IMR-90 (cell line): ENCODE measurements around the gene OXER1. TPM values are rescaled to one million over a fixed set of nuclear protein-coding genes. Genes with fewer than 3 reads are reported as not detected.

Experiments
- ATAC-seq: fragments of 200-7000 bp; cut with Tn5 transposase; 2 replicates; pipeline ENCODE4 v1.9.1; 2020; ENCODE audit warnings: low read depth, mild to moderate bottlenecking, moderate library complexity
- BruUV-seq: library from RNA; stranded (reverse); fragments of 400-500 nt; replicated peaks from 2 replicates; lab custom pipeline; 2021; lab: Mats Ljungman, UMichigan
- CTCF ChIA-PET: fragments of 300-600 bp; formaldehyde crosslinking; extraction: SDS; loops from one replicate; lab custom pipeline; 2021; ENCODE audit warnings: antibody characterized with exemption; lab: Yijun Ruan, JAX
- POLR2A ChIA-PET: fragments of 300-600 bp; sonication (Branson Sonifier 250); formaldehyde crosslinking; loops from one replicate; lab custom pipeline; 2022; ENCODE audit warnings: antibody characterized with exemption; ENCODE audit not compliant: unreplicated experiment; lab: Charles Lee
- DNase-seq: peaks from one replicate; pipeline ENCODE4 v3.0.0; 2013
- H2AFZ ChIP-seq: replicated peaks from 2 replicates; pipeline ENCODE3; 2013; ENCODE audit warnings: low read length, mild to moderate bottlenecking; ENCODE audit not compliant: poor library complexity
- H2AK5ac ChIP-seq: 2 replicates; pipeline ENCODE4 v1.6.1; 2013; ENCODE audit warnings: low read depth, low read length, inconsistent platforms
- H2AK9ac ChIP-seq: replicated peaks from 2 replicates; pipeline ENCODE3; 2013; ENCODE audit warnings: mild to moderate bottlenecking, low read depth, low read length, moderate library complexity; ENCODE audit not compliant: poor library complexity
- H2BK120ac ChIP-seq: 2 replicates; pipeline ENCODE4 v1.6.1; 2013; ENCODE audit warnings: low read depth, low read length, inconsistent platforms
- H2BK15ac ChIP-seq: 3 replicates; pipeline ENCODE4 v1.6.1; 2013; ENCODE audit warnings: low read depth, low read length, inconsistent platforms
- H2BK20ac ChIP-seq: 2 replicates; pipeline ENCODE4 v1.6.1; 2013; ENCODE audit warnings: low read depth, mild to moderate bottlenecking, inconsistent platforms, low read length, moderate library complexity
- H2BK5ac ChIP-seq: 2 replicates; pipeline ENCODE4 v1.6.1; 2013; ENCODE audit warnings: mild to moderate bottlenecking, low read depth, low read length, inconsistent platforms; ENCODE audit not compliant: poor library complexity, severe bottlenecking
- H3K14ac ChIP-seq: replicated peaks from 2 replicates; pipeline ENCODE4 v1.6.1; 2013; ENCODE audit warnings: low read depth, low read length, inconsistent platforms
- H3K18ac ChIP-seq: 2 replicates; pipeline ENCODE4 v1.6.1; 2013; ENCODE audit warnings: low read depth, low read length, control low read depth
- H3K23ac ChIP-seq: 2 replicates; pipeline ENCODE4 v1.6.1; 2013; ENCODE audit warnings: low read depth, low read length, inconsistent platforms
- H3K27ac ChIP-seq: 2 replicates; pipeline ENCODE4 v1.5.1; 2013; ENCODE audit warnings: mild to moderate bottlenecking, control low read depth, low read length; ENCODE audit not compliant: insufficient read depth
- H3K27me3 ChIP-seq: 2 replicates; pipeline ENCODE4 v1.6.1; 2013; ENCODE audit warnings: low read length; ENCODE audit not compliant: control insufficient read depth, insufficient read depth
- H3K36me3 ChIP-seq: 2 replicates; pipeline ENCODE4 v1.6.1; 2013; ENCODE audit warnings: low read length, mixed read lengths; ENCODE audit not compliant: control insufficient read depth, insufficient read depth
- H3K4ac ChIP-seq: 2 replicates; pipeline ENCODE4 v1.6.1; 2013; ENCODE audit warnings: low read depth, low read length, inconsistent platforms
- H3K4me1 ChIP-seq: 2 replicates; pipeline ENCODE4 v1.6.1; 2013; ENCODE audit warnings: low read length, mixed read lengths; ENCODE audit not compliant: control insufficient read depth, insufficient read depth
- H3K4me2 ChIP-seq: 2 replicates; pipeline ENCODE4 v1.6.1; 2013; ENCODE audit warnings: low read depth, mild to moderate bottlenecking, control low read depth, low read length, moderate library complexity
- H3K4me3 ChIP-seq: 2 replicates; pipeline ENCODE4 v1.5.1; 2013; ENCODE audit warnings: low read depth, mild to moderate bottlenecking, control low read depth, low read length, moderate library complexity; ENCODE audit not compliant: insufficient read depth
- H3K56ac ChIP-seq: 2 replicates; pipeline ENCODE4 v1.6.1; 2013; ENCODE audit warnings: low read length, inconsistent platforms; ENCODE audit not compliant: insufficient read depth; ENCODE audit errors: extremely low read depth
- H3K79me1 ChIP-seq, 2 experiments: 2 replicates each; pipeline ENCODE4 v1.6.1; 2013; ENCODE audit warnings: low read length in 2 of 2, inconsistent platforms in 1 of 2, low read depth in 1 of 2
- H3K9ac ChIP-seq: 2 replicates; pipeline ENCODE4 v1.6.1; 2013; ENCODE audit warnings: low read depth, low read length, control low read depth
- H3K9me1 ChIP-seq: 2 replicates; pipeline ENCODE4 v1.6.1; 2013; ENCODE audit warnings: low read length, inconsistent platforms; ENCODE audit not compliant: insufficient read depth
- H3K9me3 ChIP-seq: 2 replicates; pipeline ENCODE4 v1.6.1; 2013; ENCODE audit warnings: low read length; ENCODE audit not compliant: control insufficient read depth, insufficient read depth
- H4K20me1 ChIP-seq: 2 replicates; pipeline ENCODE4 v1.6.1; 2013; ENCODE audit warnings: low read length, inconsistent platforms; ENCODE audit not compliant: insufficient read depth
- H4K5ac ChIP-seq: 2 replicates; pipeline ENCODE4 v1.6.1; 2013; ENCODE audit warnings: mild to moderate bottlenecking, low read depth, low read length, control low read depth
- H4K8ac ChIP-seq, 2 experiments: 2 replicates each; pipeline ENCODE4 v1.6.1; 2013; ENCODE audit warnings: low read depth in 2 of 2, low read length in 2 of 2, control low read depth in 1 of 2, inconsistent platforms in 1 of 2
- H4K91ac ChIP-seq: 2 replicates; pipeline ENCODE4 v1.6.1; 2013; ENCODE audit warnings: low read depth, low read length, inconsistent platforms; ENCODE audit not compliant: insufficient read depth
- BHLHE40 ChIP-seq: fragments of 150-350 bp; IDR thresholded peaks from 2 replicates; pipeline ENCODE4 v1.6.1; 2016; ENCODE audit warnings: mild to moderate bottlenecking, low read depth, low read length
- CEBPB ChIP-seq: IDR thresholded peaks from 2 replicates; pipeline ENCODE4 v1.6.1; 2012; ENCODE audit warnings: low read depth, low read length, improper control_type of control experiment
- CHD1 ChIP-seq: IDR thresholded peaks from 2 replicates; pipeline ENCODE4 v1.6.1; 2012; ENCODE audit warnings: low read depth, low read length, improper control_type of control experiment
- ELK1 ChIP-seq: fragments of 150-350 bp; IDR thresholded peaks from 2 replicates; pipeline ENCODE4 v1.6.1; 2016; ENCODE audit warnings: low read depth, mild to moderate bottlenecking, low read length, moderate library complexity, borderline replicate concordance
- FOS ChIP-seq: fragments of 150-350 bp; IDR thresholded peaks from 2 replicates; pipeline ENCODE4 v1.6.1; 2016; ENCODE audit warnings: low read depth, low read length
- MAFK ChIP-seq: IDR thresholded peaks from 2 replicates; pipeline ENCODE4 v1.6.1; 2012; ENCODE audit warnings: low read depth, low read length, improper control_type of control experiment
- MAZ ChIP-seq: IDR thresholded peaks from 2 replicates; pipeline ENCODE4 v1.6.1; 2012; ENCODE audit warnings: low read depth, mild to moderate bottlenecking, low read length, improper control_type of control experiment, moderate library complexity, borderline replicate concordance
- MXI1 ChIP-seq: IDR thresholded peaks from 2 replicates; pipeline ENCODE4 v1.6.1; 2012; ENCODE audit warnings: low read depth, mild to moderate bottlenecking, low read length, moderate library complexity, borderline replicate concordance
- NFE2L2 ChIP-seq: fragments of 150-350 bp; IDR thresholded peaks from 2 replicates; pipeline ENCODE4 v1.6.1; 2016; ENCODE audit warnings: low read depth, mild to moderate bottlenecking, low read length
- POLR2A ChIP-seq: IDR thresholded peaks from 2 replicates; pipeline ENCODE4 v1.6.1; 2012; ENCODE audit warnings: mild to moderate bottlenecking, low read depth, low read length
- RAD21 ChIP-seq: IDR thresholded peaks from 2 replicates; pipeline ENCODE4 v1.6.1; 2012; ENCODE audit warnings: low read length, improper control_type of control experiment
- RCOR1 ChIP-seq: IDR thresholded peaks from 2 replicates; pipeline ENCODE4 v1.6.1; 2012; ENCODE audit warnings: mild to moderate bottlenecking, low read length, improper control_type of control experiment; ENCODE audit not compliant: insufficient replicate concordance
- RFX5 ChIP-seq: IDR thresholded peaks from 2 replicates; pipeline ENCODE4 v1.8.0; 2012; ENCODE audit warnings: low read depth, mild to moderate bottlenecking, low read length, moderate library complexity
- SMC3 ChIP-seq: fragments of 150-350 bp; IDR thresholded peaks from 2 replicates; pipeline ENCODE4 v1.6.1; 2016; ENCODE audit warnings: low read depth, mild to moderate bottlenecking, antibody characterized with exemption, low read length, moderate library complexity
- WGBS, 2 experiments: methylation state at CpG; one replicate each; pipeline versions ENCODE4 v1.1.5 to v1.1.7; 2013; ENCODE audit warnings: missing lambda C conversion rate in 2 of 2; ENCODE audit not compliant: insufficient read length in 1 of 2; ENCODE audit errors: extremely low coverage in 2 of 2; 5-methylcytosine and 5-hydroxymethylcytosine counted together
- dilution Hi-C: fragments of 300-500 bp; cut with HindIII; formaldehyde crosslinking; loops from one replicate; pipeline ENCODE4 v1.14.3; 2018; ENCODE audit warnings: low sequenced_read_pairs; ENCODE audit not compliant: unreplicated experiment
- in situ Hi-C: fragments of 300-500 bp; cut with MboI; formaldehyde crosslinking; loops from 3 replicates; pipeline ENCODE4 v1.14.3; 2019; ENCODE audit warnings: low sequenced_read_pairs, inconsistent platforms, mixed read lengths
- intact Hi-C: fragments of 100-400 bp; cut with micrococcal nuclease; formaldehyde crosslinking; loops from 2 replicates; pipeline ENCODE4 v1.10.0; 2022
- polyA plus RNA-seq, 3 experiments: library from polyadenylated mRNA; depleted of rRNA; stranded (reverse); fragments of >200 nt; gene quantifications; 2 replicates each; pipeline ENCODE4 v1.2.3, GENCODE V29; 2012; ENCODE audit warnings: low replicate concordance in 1 of 3
- total RNA-seq: library from RNA; depleted of rRNA; stranded (reverse); fragments of >200 nt; gene quantifications from 2 replicates; pipeline ENCODE4 v1.2.3, GENCODE V29; 2012
- TF ChIP-seq, protein P1 (sequence below): fragments of 150-350 bp; IDR thresholded peaks from 2 replicates; pipeline ENCODE4 v1.6.1; 2017; ENCODE audit warnings: mild to moderate bottlenecking, antibody characterized with exemption, low read length, low read depth

The OXER1 gene
- total and polyA plus RNA-seq, 2 of the 4 experiments (the other 2 are of a cell fraction) = not detected

- TF ChIP-seq RFX5 = no peak
Observed at GRCh38 chr2:42767080-42767898, 3.4 kb upstream of the OXER1 start (continued).

DNA sequence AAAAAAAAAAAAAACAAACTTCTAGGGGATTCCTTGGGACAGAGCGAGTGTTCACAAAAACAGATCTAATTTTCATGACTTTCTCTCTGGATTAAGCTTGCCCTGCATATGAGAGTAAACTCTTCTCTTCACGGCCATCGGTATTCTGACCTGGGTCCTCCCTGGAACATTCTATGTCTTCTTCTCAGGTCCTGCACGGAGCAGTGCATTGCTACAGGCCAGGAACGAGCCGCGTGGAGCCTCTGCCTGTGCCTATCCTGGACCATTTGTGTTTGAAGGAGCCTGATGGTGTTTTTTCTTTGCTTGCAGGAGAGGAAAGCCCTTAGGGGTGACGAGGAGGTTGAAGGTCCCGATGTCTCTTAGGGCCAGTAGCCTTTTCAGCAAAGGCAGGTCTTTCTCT, 1.8 kb upstream of the OXER1 start:
- intact Hi-C loops = no loop called here
- TF ChIP-seq NFE2L2 = no peak
- TF ChIP-seq FOS = no peak
- TF ChIP-seq RFX5 = no peak
- no peak for TF ChIP-seq RAD21
- TF ChIP-seq CEBPB = no peak
- TF ChIP-seq SMC3 = no peak
- TF ChIP-seq RCOR1 = no peak
- TF ChIP-seq MAFK = no peak
- no peak for TF ChIP-seq MAZ
- no peak for TF ChIP-seq ELK1
- no peak for TF ChIP-seq POLR2A
- TF ChIP-seq, protein P1, sequence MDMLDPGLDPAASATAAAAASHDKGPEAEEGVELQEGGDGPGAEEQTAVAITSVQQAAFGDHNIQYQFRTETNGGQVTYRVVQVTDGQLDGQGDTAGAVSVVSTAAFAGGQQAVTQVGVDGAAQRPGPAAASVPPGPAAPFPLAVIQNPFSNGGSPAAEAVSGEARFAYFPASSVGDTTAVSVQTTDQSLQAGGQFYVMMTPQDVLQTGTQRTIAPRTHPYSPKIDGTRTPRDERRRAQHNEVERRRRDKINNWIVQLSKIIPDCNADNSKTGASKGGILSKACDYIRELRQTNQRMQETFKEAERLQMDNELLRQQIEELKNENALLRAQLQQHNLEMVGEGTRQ = no peak
- no peak for TF ChIP-seq BHLHE40
- no peak for TF ChIP-seq CHD1
- no peak for TF ChIP-seq MXI1

More for the DNA sequence above, 1.8 kb upstream of the OXER1 start:
- Histone ChIP-seq H3K4ac (no peak overlapping the region), H3K27ac (no peak overlapping the region), H2BK20ac (no peak overlapping the region), H4K8ac (no peak overlapping the region), H3K23ac (no peak overlapping the region), H3K4me2 (no peak overlapping the region), H4K91ac (no peak overlapping the region), H3K56ac (no peak overlapping the region), H2BK5ac (no peak overlapping the region), H3K4me3 (no peak overlapping the region), H3K18ac (no peak overlapping the region), H2BK120ac (no peak overlapping the region), H4K20me1 (no peaks in the 10 kb centered on the region), H3K9me3 (no peaks in the 10 kb centered on the region), H3K36me3 (no peaks in the 10 kb centered on the region), H3K79me1 (no peaks in the 10 kb centered on the region), H2AK5ac (no peak overlapping the region), H3K4me1 (no peaks in the 10 kb centered on the region), H2BK15ac (no peak overlapping the region), H2AK9ac (no peak overlapping the region), H3K9ac (no peak overlapping the region), H3K9me1 (no peaks in the 10 kb centered on the region), H4K5ac (no peak overlapping the region), H3K14ac (no peak overlapping the region), H3K27me3 (no peaks in the 10 kb centered on the region; the same call in 1 of the 2 replicates), H2AFZ (no peak overlapping the region)
- 92% methylated on average over 8 of the region's 9 CpGs; no CpG with 5 or more reads in 1 of the 2 experiments for WGBS, 2 experiments
- no TSS peak for BruUV-seq
- dilution Hi-C loops (no loop called here), in situ Hi-C loops (no loop called here)
- POLR2A ChIA-PET = no interaction called here
- CTCF ChIA-PET = no interaction called here
- ATAC-seq = no peak
- DNase-seq = no peak
